ENCODE results near the gene UGT2B11.
"Not testable (repeated sequence)": the region's sequence is repeated elsewhere in the genome, so short reads cannot be mapped to it uniquely, and the experiment has no call there.

Gene UGT2B11

DNA sequence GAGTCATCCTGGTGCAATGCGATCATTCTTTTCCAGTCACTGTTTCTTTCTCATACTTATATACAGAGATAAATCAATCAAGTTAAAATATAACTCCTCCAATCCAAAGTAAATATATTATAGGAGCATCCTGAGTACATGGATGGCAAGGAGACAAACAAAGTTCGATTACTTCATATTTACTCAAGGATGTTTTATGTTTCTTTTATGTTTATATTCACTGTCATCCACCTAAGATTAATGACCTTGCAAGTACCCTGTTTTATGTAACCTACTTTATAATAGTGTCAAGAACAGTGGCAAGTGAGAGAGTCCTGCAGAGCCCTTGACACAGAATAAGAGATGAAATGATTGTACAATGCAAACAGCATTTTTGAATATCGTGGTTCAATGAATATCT lies at the start of gene UGT2B11:
TSS of gene UGT2B11 (minus strand) at position 33 of the 400 bp plus-strand sequence. CDS start at position 7, 26 bp downstream.
- Histone ChIP-seq H3K4me3 (ENCODE audit: low read depth in 1 of 2, low read length in 1 of 2) (no peak within 1 kb of the TSS), H3K27me3 (no peaks in the 10 kb centered on the region), H3K27ac (no peak within 1 kb of the TSS), H3K36me3 (no peaks in the 10 kb centered on the region), H3K9me3 (no peaks in the 10 kb centered on the region), H3K4me1 (ENCODE audit: control insufficient read depth in 1 of 2, insufficient read depth in 1 of 2, low read depth in 1 of 2, low read length in 1 of 2) (no peaks in the 10 kb centered on the region)
- TF ChIP-seq, protein P1, sequence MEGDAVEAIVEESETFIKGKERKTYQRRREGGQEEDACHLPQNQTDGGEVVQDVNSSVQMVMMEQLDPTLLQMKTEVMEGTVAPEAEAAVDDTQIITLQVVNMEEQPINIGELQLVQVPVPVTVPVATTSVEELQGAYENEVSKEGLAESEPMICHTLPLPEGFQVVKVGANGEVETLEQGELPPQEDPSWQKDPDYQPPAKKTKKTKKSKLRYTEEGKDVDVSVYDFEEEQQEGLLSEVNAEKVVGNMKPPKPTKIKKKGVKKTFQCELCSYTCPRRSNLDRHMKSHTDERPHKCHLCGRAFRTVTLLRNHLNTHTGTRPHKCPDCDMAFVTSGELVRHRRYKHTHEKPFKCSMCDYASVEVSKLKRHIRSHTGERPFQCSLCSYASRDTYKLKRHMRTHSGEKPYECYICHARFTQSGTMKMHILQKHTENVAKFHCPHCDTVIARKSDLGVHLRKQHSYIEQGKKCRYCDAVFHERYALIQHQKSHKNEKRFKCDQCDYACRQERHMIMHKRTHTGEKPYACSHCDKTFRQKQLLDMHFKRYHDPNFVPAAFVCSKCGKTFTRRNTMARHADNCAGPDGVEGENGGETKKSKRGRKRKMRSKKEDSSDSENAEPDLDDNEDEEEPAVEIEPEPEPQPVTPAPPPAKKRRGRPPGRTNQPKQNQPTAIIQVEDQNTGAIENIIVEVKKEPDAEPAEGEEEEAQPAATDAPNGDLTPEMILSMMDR (IDR thresholded peaks at IDR 0.05), result no peak

DNA sequence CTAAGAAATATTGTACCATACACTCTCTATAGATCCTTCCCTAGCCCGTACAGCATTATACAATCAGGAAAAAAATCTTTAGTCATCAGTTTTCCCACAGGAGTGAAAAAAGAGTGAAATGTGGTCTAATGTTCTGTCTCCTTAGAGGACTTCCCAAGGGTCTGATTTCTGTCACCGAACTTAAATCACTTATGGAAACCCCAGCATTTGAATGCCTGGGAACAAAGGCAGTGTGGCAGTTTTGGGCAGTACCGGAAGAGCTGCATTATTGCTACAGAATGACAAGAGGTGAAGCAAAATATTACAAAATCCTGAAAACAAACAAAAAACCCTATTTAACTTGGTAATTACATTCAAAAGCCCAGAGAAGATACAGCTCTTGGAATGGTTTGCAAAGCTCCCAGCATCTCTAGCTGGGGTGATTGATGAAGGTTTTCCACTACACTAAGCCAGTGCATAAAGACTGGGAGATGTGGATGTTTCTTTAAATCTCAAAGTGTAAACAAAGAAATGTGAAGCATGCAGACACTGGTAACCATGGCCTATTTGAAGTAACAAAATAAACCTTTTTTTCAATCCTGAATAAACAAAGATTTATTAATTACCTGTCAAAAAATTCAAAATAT lies 38.7 kb upstream of the UGT2B11 start:
- not testable (repeated sequence) for H3K9me3 ChIP-seq; H3K27me3 ChIP-seq; H3K4me3 ChIP-seq (ENCODE audit: low read depth in 1 of 2, low read length in 1 of 2); H3K4me1 ChIP-seq (ENCODE audit: control insufficient read depth in 1 of 2, insufficient read depth in 1 of 2, low read depth in 1 of 2, low read length in 1 of 2); H3K27ac ChIP-seq; H3K36me3 ChIP-seq

DNA sequence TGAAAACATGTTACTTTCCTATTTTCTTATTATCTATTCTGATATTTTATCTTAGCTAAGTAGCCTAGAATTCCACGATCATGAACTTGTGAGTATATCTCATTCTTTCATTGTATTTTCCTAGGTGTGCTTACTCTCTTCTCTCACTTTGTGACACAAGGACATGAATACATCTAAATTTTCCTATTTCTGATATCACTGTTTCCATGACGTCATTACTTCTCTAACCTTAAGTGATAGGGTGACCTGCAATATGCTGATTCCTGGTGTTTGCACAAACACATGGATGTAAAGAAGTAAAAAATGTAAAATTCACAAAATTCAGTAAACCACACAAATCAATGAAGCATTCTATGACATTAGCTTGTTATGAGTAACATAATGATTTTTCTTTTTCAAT lies 36.3 kb upstream of the UGT2B11 start:
- H3K27me3 ChIP-seq; H3K27ac ChIP-seq; H3K9me3 ChIP-seq; H3K4me3 ChIP-seq (ENCODE audit: low read depth in 1 of 2, low read length in 1 of 2); H3K4me1 ChIP-seq (ENCODE audit: control insufficient read depth in 1 of 2, insufficient read depth in 1 of 2, low read depth in 1 of 2, low read length in 1 of 2); H3K36me3 ChIP-seq: not testable (repeated sequence)

DNA sequence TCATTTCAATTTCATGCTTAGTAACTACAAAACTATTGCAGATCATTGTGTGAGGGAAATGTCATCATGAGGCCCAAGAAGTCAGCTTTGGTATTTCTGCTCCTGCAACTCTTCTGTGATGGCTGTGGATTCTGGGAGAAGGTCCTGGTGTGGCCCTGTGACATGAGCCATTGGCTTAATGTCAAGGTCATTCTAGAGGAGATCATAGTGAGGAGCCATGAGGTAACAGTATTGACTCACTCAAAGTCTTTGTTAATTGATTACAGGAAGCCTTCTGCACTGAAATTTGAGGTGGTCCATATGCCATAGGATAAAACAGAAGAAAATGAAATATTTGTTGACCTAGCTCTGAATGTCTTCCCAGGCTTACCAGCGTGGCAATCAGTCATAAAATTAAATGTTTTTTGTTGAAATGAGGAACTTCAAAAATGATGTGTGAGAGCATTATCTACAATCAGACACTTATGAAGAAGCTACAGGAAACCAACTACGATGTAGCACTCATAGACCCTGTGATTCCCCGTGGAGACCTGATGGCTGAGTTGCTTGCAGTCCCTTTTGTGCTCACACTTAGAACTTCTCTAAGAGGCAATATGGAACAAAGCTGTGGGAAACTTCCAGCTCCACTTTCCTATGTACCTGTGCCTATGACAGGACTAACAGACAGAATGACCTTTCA lies 28.2 kb upstream of the UGT2B11 start:
- not testable (repeated sequence) for H3K36me3 ChIP-seq; H3K4me1 ChIP-seq (ENCODE audit: control insufficient read depth in 1 of 2, insufficient read depth in 1 of 2, low read depth in 1 of 2, low read length in 1 of 2); H3K27ac ChIP-seq; H3K9me3 ChIP-seq; H3K27me3 ChIP-seq; H3K4me3 ChIP-seq (ENCODE audit: low read depth in 1 of 2, low read length in 1 of 2)

DNA sequence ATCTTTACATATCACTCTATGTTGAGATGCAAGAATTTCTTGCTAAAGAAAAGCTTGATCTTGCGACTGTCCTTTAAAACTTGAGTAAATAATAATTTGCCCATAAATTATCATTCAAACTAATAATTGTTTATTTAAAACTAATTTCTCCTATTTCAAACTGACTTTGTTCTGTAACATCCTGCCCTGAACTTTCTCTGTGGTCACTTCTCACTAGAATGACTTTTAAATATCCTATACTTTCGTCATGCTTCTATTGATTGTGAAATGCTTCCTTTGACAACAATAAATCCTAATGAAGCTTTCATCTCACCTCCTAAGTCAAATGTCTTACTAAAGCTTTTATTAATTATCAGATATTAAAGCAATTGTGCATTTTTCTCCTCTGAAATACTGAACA lies 27.2 kb upstream of the UGT2B11 start:
- not testable (repeated sequence) for H3K36me3 ChIP-seq; H3K9me3 ChIP-seq; H3K27ac ChIP-seq; H3K27me3 ChIP-seq; H3K4me1 ChIP-seq (ENCODE audit: control insufficient read depth in 1 of 2, insufficient read depth in 1 of 2, low read depth in 1 of 2, low read length in 1 of 2); H3K4me3 ChIP-seq (ENCODE audit: low read depth in 1 of 2, low read length in 1 of 2)

DNA sequence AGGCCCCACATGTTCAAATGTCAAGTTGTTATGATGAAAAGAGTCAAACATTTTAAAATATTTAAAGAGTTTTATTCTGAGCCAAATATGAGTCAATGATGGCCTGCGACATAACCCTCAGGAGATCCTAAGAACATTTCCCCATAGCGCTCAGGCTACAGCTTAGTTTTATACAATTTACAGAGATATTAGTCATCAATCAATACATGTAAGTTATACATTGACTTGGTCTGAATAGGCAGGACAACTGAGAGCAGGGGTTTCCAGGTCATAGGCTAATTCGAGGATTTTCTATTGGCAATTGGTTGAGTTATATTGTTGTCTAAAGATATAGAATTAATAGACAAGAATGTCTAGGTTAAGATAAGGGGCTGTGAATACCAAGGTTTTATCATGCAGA lies 26.2 kb upstream of the UGT2B11 start:
- not testable (repeated sequence) for H3K4me1 ChIP-seq (ENCODE audit: control insufficient read depth in 1 of 2, insufficient read depth in 1 of 2, low read depth in 1 of 2, low read length in 1 of 2); H3K4me3 ChIP-seq (ENCODE audit: low read depth in 1 of 2, low read length in 1 of 2); H3K27me3 ChIP-seq; H3K36me3 ChIP-seq; H3K27ac ChIP-seq; H3K9me3 ChIP-seq

DNA sequence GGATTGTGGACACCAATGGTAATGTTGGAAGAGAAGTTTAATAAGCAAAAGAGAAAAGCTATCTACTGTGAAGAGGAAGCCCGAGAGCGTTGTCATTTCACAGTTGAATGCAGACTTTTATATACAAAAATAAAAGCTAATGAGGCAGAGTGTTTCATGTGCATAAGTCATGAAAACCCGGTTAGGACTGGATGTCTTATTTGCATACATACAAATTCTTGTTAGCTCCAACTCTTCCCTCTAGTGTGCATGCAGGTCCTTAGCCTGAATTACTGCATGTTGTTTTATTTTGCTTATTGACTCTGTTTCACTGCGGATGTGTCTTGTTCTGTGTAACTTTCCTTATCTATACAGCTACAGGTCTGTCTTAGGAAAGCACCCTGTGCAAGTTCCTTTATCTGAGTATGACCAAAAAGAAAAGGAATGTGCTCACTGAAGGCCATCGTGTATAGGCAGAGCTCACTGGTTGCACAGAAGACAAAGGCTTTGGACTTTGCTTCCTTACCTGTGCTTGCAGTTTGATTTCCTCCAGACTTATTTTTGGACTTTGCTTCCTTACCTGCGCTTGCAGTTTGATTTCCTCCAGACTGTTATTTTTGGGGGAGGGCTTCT lies 25.1 kb upstream of the UGT2B11 start:
- Histone ChIP-seq H3K4me1 (ENCODE audit: control insufficient read depth in 1 of 2, insufficient read depth in 1 of 2, low read depth in 1 of 2, low read length in 1 of 2) (no peaks in the 10 kb centered on the region), H3K4me3 (ENCODE audit: low read depth in 1 of 2, low read length in 1 of 2) (no peak overlapping the region), H3K9me3 (no peaks in the 10 kb centered on the region), H3K27ac (no peak overlapping the region), H3K36me3 (no peaks in the 10 kb centered on the region), H3K27me3 (no peaks in the 10 kb centered on the region)
- TF ChIP-seq, protein P1 (IDR thresholded peaks at IDR 0.05), result no peak

DNA sequence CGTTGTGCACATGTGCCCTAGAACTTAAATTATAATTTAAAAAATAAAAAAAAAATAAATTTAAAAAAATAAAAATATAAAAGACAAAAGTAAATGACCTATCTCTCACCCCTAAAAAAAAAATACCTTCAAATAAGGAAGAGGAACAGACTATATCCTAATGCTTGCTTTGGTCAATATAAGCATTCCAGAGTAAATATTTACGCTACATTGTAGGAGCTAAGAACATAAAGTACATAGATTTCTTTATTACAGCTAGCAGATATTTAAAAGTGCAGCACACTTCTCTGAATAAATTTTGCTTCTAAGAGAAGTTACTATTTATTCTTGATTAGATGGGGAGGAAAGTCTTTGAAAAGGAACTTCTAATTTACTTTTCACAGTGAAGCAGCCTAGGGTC lies 24.5 kb upstream of the UGT2B11 start:
- TF ChIP-seq, protein P1 (IDR thresholded peaks at IDR 0.05), result no peak
- Histone ChIP-seq H3K4me3 (ENCODE audit: low read depth in 1 of 2, low read length in 1 of 2) (no peak overlapping the region), H3K27me3 (no peaks in the 10 kb centered on the region), H3K36me3 (no peaks in the 10 kb centered on the region), H3K4me1 (ENCODE audit: control insufficient read depth in 1 of 2, insufficient read depth in 1 of 2, low read depth in 1 of 2, low read length in 1 of 2) (no peaks in the 10 kb centered on the region), H3K27ac (no peak overlapping the region), H3K9me3 (no peaks in the 10 kb centered on the region)
